Measurements from ENCODE around the gene RBM22.
A peak's percentile ranks its signal among the peaks of the same experiment; 100 is the strongest.

DNA sequence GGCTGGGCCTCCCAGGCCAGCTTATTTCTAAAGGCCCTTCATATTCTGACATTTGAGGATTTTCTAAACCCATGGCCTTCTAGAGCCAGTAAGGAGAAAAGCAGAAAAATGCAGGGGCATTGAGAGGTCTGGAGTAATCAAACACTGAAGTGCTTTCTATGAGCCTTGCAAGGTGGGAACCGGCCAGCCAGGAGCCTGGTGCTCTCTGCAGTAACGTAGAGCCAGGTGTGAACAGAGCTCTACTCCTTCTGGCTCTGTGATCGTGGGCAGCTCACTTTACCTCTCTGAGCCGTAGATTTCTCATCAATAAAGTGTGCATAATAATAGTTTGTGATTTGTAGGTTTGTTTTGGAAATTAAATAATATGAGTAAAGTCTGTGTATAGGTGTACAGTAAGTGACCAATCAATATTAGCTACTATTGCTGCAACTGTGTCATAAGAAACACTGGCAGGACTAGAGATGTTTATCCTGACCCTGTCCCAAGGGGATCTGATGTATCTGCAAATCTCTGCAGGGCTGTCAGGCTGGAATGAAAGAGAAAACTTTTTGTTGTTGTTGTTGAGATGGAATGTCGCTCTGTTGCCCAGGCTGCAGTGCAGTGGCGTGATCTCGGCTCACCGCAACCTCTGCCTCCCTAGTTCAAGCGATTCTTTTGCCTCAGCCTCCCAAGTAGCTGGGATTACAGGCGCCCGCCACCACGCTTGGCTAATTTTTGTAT is 57.7 kb downstream of the RBM22 start:
- TF ChIP-seq, protein P1, sequence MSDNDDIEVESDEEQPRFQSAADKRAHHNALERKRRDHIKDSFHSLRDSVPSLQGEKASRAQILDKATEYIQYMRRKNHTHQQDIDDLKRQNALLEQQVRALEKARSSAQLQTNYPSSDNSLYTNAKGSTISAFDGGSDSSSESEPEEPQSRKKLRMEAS (IDR thresholded peaks at IDR 0.05), result no peak
- TF ChIP-seq MAFK (IDR thresholded peaks at IDR 0.05; ENCODE audit: partially characterized antibody) (no peak), POLR2A (IDR thresholded peaks at IDR 0.05; ENCODE audit: low read length) (no peak), ESRRA (IDR thresholded peaks at IDR 0.05; ENCODE audit: borderline replicate concordance, low read length) (no peak)
- TF ChIP-seq, protein P2, sequence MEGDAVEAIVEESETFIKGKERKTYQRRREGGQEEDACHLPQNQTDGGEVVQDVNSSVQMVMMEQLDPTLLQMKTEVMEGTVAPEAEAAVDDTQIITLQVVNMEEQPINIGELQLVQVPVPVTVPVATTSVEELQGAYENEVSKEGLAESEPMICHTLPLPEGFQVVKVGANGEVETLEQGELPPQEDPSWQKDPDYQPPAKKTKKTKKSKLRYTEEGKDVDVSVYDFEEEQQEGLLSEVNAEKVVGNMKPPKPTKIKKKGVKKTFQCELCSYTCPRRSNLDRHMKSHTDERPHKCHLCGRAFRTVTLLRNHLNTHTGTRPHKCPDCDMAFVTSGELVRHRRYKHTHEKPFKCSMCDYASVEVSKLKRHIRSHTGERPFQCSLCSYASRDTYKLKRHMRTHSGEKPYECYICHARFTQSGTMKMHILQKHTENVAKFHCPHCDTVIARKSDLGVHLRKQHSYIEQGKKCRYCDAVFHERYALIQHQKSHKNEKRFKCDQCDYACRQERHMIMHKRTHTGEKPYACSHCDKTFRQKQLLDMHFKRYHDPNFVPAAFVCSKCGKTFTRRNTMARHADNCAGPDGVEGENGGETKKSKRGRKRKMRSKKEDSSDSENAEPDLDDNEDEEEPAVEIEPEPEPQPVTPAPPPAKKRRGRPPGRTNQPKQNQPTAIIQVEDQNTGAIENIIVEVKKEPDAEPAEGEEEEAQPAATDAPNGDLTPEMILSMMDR (IDR thresholded peaks at IDR 0.05), result no peak
- TF ChIP-seq, protein P3, sequence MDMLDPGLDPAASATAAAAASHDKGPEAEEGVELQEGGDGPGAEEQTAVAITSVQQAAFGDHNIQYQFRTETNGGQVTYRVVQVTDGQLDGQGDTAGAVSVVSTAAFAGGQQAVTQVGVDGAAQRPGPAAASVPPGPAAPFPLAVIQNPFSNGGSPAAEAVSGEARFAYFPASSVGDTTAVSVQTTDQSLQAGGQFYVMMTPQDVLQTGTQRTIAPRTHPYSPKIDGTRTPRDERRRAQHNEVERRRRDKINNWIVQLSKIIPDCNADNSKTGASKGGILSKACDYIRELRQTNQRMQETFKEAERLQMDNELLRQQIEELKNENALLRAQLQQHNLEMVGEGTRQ (IDR thresholded peaks at IDR 0.05), result 0 out of 2 replicates have a peak, but pooled peaks have one; percentile 2
